HepG2 (cell line): ENCODE results near the gene ENTPD7. TPM values are rescaled to one million over a fixed set of nuclear protein-coding genes. Genes with fewer than 3 reads are reported as not detected.

Source experiments
- AHR ChIP-seq: IDR thresholded peaks from 2 replicates; pipeline ENCODE4 v1.6.1; 2018; ENCODE audit warnings: missing genetic modification reagents, missing compliant biosample characterization
- ASH2L ChIP-seq: fragments of 300-600, 200-600 bp; sonication (generic); IDR thresholded peaks from 2 replicates; pipeline ENCODE4 v1.7.0; 2017; ENCODE audit warnings: low read depth, mild to moderate bottlenecking, moderate library complexity, mixed read lengths, low read length; ENCODE audit not compliant: insufficient read length
- CREM ChIP-seq, 2 experiments: sonication (generic) in 1 of 2; formaldehyde crosslinking in 1 of 2; IDR thresholded peaks; 2 replicates each; pipeline versions ENCODE4 v1.4.0 to v1.6.1; 2016 to 2020; ENCODE audit warnings: antibody characterized with exemption in 1 of 2, mild to moderate bottlenecking in 1 of 2, missing genetic modification reagents in 1 of 2
- FOXO1 ChIP-seq: sonication (generic); formaldehyde crosslinking; IDR thresholded peaks from 2 replicates; pipeline ENCODE4 v1.4.0; 2020; ENCODE audit warnings: missing genetic modification reagents
- IRF1 ChIP-seq: sonication (generic); formaldehyde crosslinking; IDR thresholded peaks from 2 replicates; pipeline ENCODE4 v1.4.0; 2020; ENCODE audit warnings: low read depth, mild to moderate bottlenecking, missing genetic modification reagents
- JUNB ChIP-seq: sonication (generic); formaldehyde crosslinking; IDR thresholded peaks from 2 replicates; pipeline ENCODE4 v1.8.0; 2022; ENCODE audit warnings: missing genetic modification reagents, mild to moderate bottlenecking, borderline replicate concordance
- KAT8 ChIP-seq: IDR thresholded peaks from 2 replicates; pipeline ENCODE4 v1.6.1; 2016; ENCODE audit warnings: missing genetic modification reagents, missing compliant biosample characterization
- MXD4 ChIP-seq: IDR thresholded peaks from 2 replicates; pipeline ENCODE4 v1.6.1; 2016; ENCODE audit warnings: mild to moderate bottlenecking, missing biosample characterization, missing genetic modification reagents
- MYC ChIP-seq: sonication (generic); formaldehyde crosslinking; IDR thresholded peaks from 2 replicates; pipeline ENCODE4 v1.9.0; 2021; ENCODE audit warnings: missing genetic modification reagents, borderline replicate concordance
- NCOA1 ChIP-seq: sonication (generic); formaldehyde crosslinking; IDR thresholded peaks from 2 replicates; pipeline ENCODE4 v1.9.0; 2021; ENCODE audit warnings: missing genetic modification reagents
- NFIB ChIP-seq: sonication (generic); formaldehyde crosslinking; IDR thresholded peaks from 2 replicates; pipeline ENCODE4 v1.9.0; 2021; ENCODE audit warnings: missing genetic modification reagents, mild to moderate bottlenecking, borderline replicate concordance
- NR0B2 ChIP-seq: sonication (generic); formaldehyde crosslinking; IDR thresholded peaks from 2 replicates; pipeline ENCODE4 v1.4.0; 2020; ENCODE audit warnings: mild to moderate bottlenecking, missing genetic modification reagents
- PBX3 ChIP-seq: sonication (generic); formaldehyde crosslinking; IDR thresholded peaks from 2 replicates; pipeline ENCODE4 v1.8.1; 2023; ENCODE audit warnings: missing genetic modification reagents, inconsistent platforms, borderline replicate concordance
- SIN3A ChIP-seq: IDR thresholded peaks from 2 replicates; pipeline ENCODE4 v1.6.1; 2011; ENCODE audit warnings: low read depth, mild to moderate bottlenecking, control low read depth, low read length, borderline replicate concordance
- THAP8 ChIP-seq: sonication (generic); formaldehyde crosslinking; IDR thresholded peaks from 2 replicates; pipeline ENCODE4 v1.5.1; 2020; ENCODE audit warnings: missing genetic modification reagents, mild to moderate bottlenecking, borderline replicate concordance
- ZBTB39 ChIP-seq: sonication (generic); formaldehyde crosslinking; IDR thresholded peaks from 2 replicates; pipeline ENCODE4 v1.5.0; 2020; ENCODE audit warnings: missing genetic modification reagents
- ZNF180 ChIP-seq: sonication (generic); formaldehyde crosslinking; IDR thresholded peaks from 2 replicates; pipeline ENCODE4 v1.4.0; 2020; ENCODE audit warnings: low read depth, missing genetic modification reagents, borderline replicate concordance
- ZNF274 ChIP-seq: sonication (generic); formaldehyde crosslinking; IDR thresholded peaks from 2 replicates; pipeline ENCODE4 v1.5.1; 2020; ENCODE audit warnings: mild to moderate bottlenecking, missing genetic modification reagents
- ZNF543 ChIP-seq: sonication (generic); formaldehyde crosslinking; IDR thresholded peaks from 2 replicates; pipeline ENCODE4 v1.4.0; 2020; ENCODE audit warnings: mild to moderate bottlenecking, missing genetic modification reagents
- ZNF567 ChIP-seq: sonication (generic); formaldehyde crosslinking; IDR thresholded peaks from 2 replicates; pipeline ENCODE4 v1.8.1; 2023; ENCODE audit warnings: mild to moderate bottlenecking, missing genetic modification reagents, borderline replicate concordance
- polyA plus RNA-seq, 8 experiments: library from polyadenylated mRNA; depleted of rRNA in 3 of 8; stranded (reverse) in 7 of 8; unstranded in 1 of 8; fragments of >200 nt; fragmentation: Illumina TruSeq in 4 of 8; extraction: Trizol in 4 of 8; gene quantifications; 2 replicates each; pipeline versions ENCODE4 v1.2.1 to v1.2.3, GENCODE V29; 2011 to 2016; ENCODE audit warnings: low read depth in 4 of 8, missing spikeins in 1 of 8, mixed read lengths in 1 of 8; ENCODE audit not compliant: insufficient read depth in 1 of 8
- total RNA-seq, 5 experiments: library from RNA; depleted of rRNA; stranded (reverse); fragments of >200 nt; fragmentation: Illumina TruSeq; extraction: Trizol; gene quantifications; 2 replicates each; pipeline ENCODE4 v1.2.3, GENCODE V29; 2016; ENCODE audit warnings: low read depth in 1 of 5
- TF ChIP-seq, protein P1 (sequence below): sonication (generic); formaldehyde crosslinking; IDR thresholded peaks from 2 replicates; pipeline ENCODE4 v1.4.0; 2020; ENCODE audit warnings: missing genetic modification reagents

ENTPD7 gene
- total and polyA plus RNA-seq, 2 of the 13 experiments (the other 11 are each of a cell fraction or from before 2014, with no cell fraction given): 7.6 to 36.5 TPM

DNA sequence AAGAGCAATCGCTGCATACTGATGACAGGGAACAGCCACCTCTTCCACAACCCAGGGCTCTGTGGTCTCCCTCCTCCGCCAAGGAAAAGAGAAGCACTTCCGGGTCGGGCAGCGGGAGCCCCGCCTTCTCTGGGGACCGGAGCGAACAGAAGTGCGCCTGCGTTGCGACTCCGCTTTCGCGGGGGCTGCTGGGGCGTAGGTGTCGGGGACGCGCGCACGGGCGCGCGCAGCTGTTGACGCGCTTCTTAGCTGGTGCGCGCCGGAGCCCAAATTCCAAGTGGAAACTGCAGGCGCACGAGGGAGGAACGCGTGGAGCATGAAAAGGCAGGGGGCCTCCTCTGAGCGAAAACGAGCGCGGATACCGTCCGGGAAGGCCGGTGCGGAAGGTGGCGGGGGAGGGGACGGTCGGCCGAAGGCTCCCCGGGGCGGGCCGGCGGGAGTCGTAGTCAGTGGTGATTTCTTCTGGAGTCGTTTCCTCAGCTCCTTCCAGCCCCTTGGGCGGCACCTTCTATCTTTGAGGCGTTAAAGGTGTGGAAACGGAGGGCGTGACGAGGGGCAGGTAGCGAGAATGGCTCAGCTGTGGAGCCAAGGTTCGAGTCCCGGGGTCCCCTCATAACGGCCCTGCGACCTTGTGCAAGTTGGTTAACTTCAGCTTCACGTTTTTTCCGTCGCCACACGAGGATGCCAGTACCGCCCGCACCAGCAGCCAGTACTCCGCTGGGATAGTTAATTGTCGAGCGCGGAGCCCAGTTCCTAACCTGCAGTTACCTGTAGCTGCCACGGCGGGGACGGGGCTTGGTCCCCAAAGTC is 72.9 kb downstream of the ENTPD7 start, which contains the start of the genes COX15 and CUTC (continued):
- TF ChIP-seq ZBTB39 (CRISPR knock-in tag) (no peak), ZNF274 (CRISPR knock-in tag) (peak; percentile 78; the same call in 1 of the 2 replicates), PBX3 (CRISPR knock-in tag) (0 out of 2 replicates have a peak, but pooled peaks have one; percentile 47), SIN3A (peak; percentile 87; the same call in 1 of the 2 replicates), JUNB (no peak), KAT8 (CRISPR knock-in tag) (peak; percentile 94), NR0B2 (CRISPR knock-in tag) (0 out of 2 replicates have a peak, but pooled peaks have one; percentile 32), ZNF567 (CRISPR knock-in tag) (0 out of 2 replicates have a peak, but pooled peaks have one; percentile 26), MXD4 (peak; percentile 81; the same call in 1 of the 2 replicates), ZNF543 (CRISPR knock-in tag) (no peak), ASH2L (peak; percentile 91), NCOA1 (CRISPR knock-in tag) (no peak), MYC (CRISPR knock-in tag) (peak; percentile 93), CREM (IDR thresholded peaks at IDR 0.05) (no peak; the same call in 1 of the 2 replicates), CREM (CRISPR knock-in tag; IDR thresholded peaks at IDR 0.05) (no peak), IRF1 (no peak), AHR (peak; percentile 59), ZNF180 (no peak), FOXO1 (peak; percentile 34), THAP8 (CRISPR knock-in tag) (no peak), NFIB (CRISPR knock-in tag) (no peak)
- TF ChIP-seq, protein P1, sequence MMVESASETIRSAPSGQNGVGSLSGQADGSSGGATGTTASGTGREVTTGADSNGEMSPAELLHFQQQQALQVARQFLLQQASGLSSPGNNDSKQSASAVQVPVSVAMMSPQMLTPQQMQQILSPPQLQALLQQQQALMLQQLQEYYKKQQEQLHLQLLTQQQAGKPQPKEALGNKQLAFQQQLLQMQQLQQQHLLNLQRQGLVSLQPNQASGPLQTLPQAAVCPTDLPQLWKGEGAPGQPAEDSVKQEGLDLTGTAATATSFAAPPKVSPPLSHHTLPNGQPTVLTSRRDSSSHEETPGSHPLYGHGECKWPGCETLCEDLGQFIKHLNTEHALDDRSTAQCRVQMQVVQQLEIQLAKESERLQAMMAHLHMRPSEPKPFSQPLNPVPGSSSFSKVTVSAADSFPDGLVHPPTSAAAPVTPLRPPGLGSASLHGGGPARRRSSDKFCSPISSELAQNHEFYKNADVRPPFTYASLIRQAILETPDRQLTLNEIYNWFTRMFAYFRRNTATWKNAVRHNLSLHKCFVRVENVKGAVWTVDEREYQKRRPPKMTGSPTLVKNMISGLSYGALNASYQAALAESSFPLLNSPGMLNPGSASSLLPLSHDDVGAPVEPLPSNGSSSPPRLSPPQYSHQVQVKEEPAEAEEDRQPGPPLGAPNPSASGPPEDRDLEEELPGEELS (CRISPR knock-in tag): peak; percentile 28; the same call in 1 of the 2 replicates
